NCI-H446 (cell line): ENCODE data around the gene EIF4E2.

Experiments
- DNase-seq, 2 experiments: peaks; one replicate each; lab custom pipeline; 2025; lab: John Stamatoyannopoulos, UW

Gene EIF4E2

GRCh38 chr2:232598293-232598692 lies 47.8 kb downstream of the EIF4E2 start:
- no peak for DNase-seq

GRCh38 chr2:232600053-232600773 lies 49.7 kb downstream of the EIF4E2 start:
- no peak for DNase-seq

GRCh38 chr2:232603283-232603682 lies 52.8 kb downstream of the EIF4E2 start:
- DNase-seq = no peak

- no peak for DNase-seq
These were observed 54.0 kb downstream of the EIF4E2 start for GRCh38 chr2:232604535-232604934.

- no peak for DNase-seq
These were observed 56.5 kb downstream of the EIF4E2 start for GRCh38 chr2:232607011-232607410.

- DNase-seq = no peak
These were observed 59.1 kb downstream of the EIF4E2 start for GRCh38 chr2:232609607-232610006.

GRCh38 chr2:232610081-232610480 lies 59.6 kb downstream of the EIF4E2 start:
- no peak for DNase-seq

GRCh38 chr2:232611061-232611460 lies 60.6 kb downstream of the EIF4E2 start:
- no peak for DNase-seq

GRCh38 chr2:232611559-232612218 lies 61.2 kb downstream of the EIF4E2 start:
- DNase-seq = peak in 1 of 2 experiments; percentile 43

- DNase-seq = no peak
These were observed 63.1 kb downstream of the EIF4E2 start for GRCh38 chr2:232613538-232614134.

- no peak for DNase-seq
These were observed 64.8 kb downstream of the EIF4E2 start for GRCh38 chr2:232615339-232615738.
